Kasumi-1 (cell line): ENCODE measurements around the gene EPS15.

Experiments
- DNase-seq, 2 experiments: peaks; one replicate each; lab custom pipeline; 2025; lab: John Stamatoyannopoulos, UW

Gene EPS15

GRCh38 chr1:51373898-51374297 lies 145.2 kb downstream of the EPS15 start:
- DNase-seq, result no peak

GRCh38 chr1:51372561-51372960 lies 146.5 kb downstream of the EPS15 start:
- no peak for DNase-seq

GRCh38 chr1:51369171-51369570 lies 149.9 kb downstream of the EPS15 start:
- no peak for DNase-seq

- no peak for DNase-seq
Observed at GRCh38 chr1:51365774-51366173, 153.3 kb downstream of the EPS15 start.

- DNase-seq, result no peak
Observed at GRCh38 chr1:51359879-51360278, 159.2 kb downstream of the EPS15 start.

GRCh38 chr1:51355382-51355781 lies 163.7 kb downstream of the EPS15 start:
- no peak for DNase-seq

- no peak for DNase-seq
Observed at GRCh38 chr1:51354416-51354815, 164.7 kb downstream of the EPS15 start.

GRCh38 chr1:51351907-51352306 lies 167.2 kb downstream of the EPS15 start:
- no peak for DNase-seq

- no peak for DNase-seq
Observed at GRCh38 chr1:51349862-51350261, 169.2 kb downstream of the EPS15 start.

GRCh38 chr1:51348147-51348527 lies 170.9 kb downstream of the EPS15 start:
- DNase-seq, result no peak

- no peak for DNase-seq
Observed at GRCh38 chr1:51347398-51348146, 171.5 kb downstream of the EPS15 start.

GRCh38 chr1:51346086-51346942 lies 172.8 kb downstream of the EPS15 start:
- DNase-seq, result no peak

GRCh38 chr1:51345300-51345687 lies 173.8 kb downstream of the EPS15 start:
- no peak for DNase-seq

GRCh38 chr1:51344602-51345299 lies 174.3 kb downstream of the EPS15 start:
- DNase-seq, result no peak

- no peak for DNase-seq
Observed at GRCh38 chr1:51344276-51344601, 174.8 kb downstream of the EPS15 start.

- DNase-seq, result no peak
Observed at GRCh38 chr1:51343624-51344023, 175.4 kb downstream of the EPS15 start.

GRCh38 chr1:51342591-51343206 lies 176.4 kb downstream of the EPS15 start:
- DNase-seq, result no peak

- DNase-seq, result peak; percentile 41 to 47
Observed at GRCh38 chr1:51341876-51342496, 177.1 kb downstream of the EPS15 start.

- no peak for DNase-seq
Observed at GRCh38 chr1:51340380-51340779, 178.7 kb downstream of the EPS15 start.

GRCh38 chr1:51336711-51337110 lies 182.4 kb downstream of the EPS15 start:
- DNase-seq, result no peak

GRCh38 chr1:51336004-51336403 lies 183.1 kb downstream of the EPS15 start:
- no peak for DNase-seq
